ENCODE results near the gene IGF1.

IGF1 gene

DNA sequence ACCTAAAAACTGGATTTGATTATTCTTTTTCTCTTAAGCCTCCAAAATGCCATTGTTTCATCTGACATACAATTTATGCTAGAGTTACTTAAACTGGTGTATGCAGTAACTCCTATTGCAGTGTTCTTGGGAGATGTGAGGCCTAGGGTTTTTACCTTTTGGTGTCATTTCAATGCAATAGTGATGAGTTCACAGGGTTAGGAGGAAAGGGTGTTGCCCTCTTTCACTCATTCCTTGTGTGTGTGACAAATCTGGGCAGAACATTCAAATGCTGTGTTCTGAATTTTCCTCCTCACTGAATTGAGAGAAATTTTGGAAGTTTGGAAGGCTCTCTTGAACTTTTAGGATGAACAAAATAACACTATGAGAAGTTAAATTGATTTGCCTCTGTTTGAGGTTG is 69.9 kb downstream of the IGF1 start:
- DNase-seq (ENCODE audit: low spot score): no peak
- H3K27ac ChIP-seq: no peak overlapping the region
- TF ChIP-seq, protein P1, sequence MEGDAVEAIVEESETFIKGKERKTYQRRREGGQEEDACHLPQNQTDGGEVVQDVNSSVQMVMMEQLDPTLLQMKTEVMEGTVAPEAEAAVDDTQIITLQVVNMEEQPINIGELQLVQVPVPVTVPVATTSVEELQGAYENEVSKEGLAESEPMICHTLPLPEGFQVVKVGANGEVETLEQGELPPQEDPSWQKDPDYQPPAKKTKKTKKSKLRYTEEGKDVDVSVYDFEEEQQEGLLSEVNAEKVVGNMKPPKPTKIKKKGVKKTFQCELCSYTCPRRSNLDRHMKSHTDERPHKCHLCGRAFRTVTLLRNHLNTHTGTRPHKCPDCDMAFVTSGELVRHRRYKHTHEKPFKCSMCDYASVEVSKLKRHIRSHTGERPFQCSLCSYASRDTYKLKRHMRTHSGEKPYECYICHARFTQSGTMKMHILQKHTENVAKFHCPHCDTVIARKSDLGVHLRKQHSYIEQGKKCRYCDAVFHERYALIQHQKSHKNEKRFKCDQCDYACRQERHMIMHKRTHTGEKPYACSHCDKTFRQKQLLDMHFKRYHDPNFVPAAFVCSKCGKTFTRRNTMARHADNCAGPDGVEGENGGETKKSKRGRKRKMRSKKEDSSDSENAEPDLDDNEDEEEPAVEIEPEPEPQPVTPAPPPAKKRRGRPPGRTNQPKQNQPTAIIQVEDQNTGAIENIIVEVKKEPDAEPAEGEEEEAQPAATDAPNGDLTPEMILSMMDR (conservative IDR thresholded peaks at IDR 0.05; ENCODE audit: low read depth): no peak
- CTCF ChIA-PET: no interaction called here
- POLR2A ChIA-PET (ENCODE audit: low non-redundant PET): no interaction called here

- CTCF ChIA-PET: no interaction called here
- no peak overlapping the region for H3K27ac ChIP-seq
- POLR2A ChIA-PET (ENCODE audit: low non-redundant PET): no interaction called here
- TF ChIP-seq, protein P1 (conservative IDR thresholded peaks at IDR 0.05; ENCODE audit: low read depth): no peak
- DNase-seq (ENCODE audit: low spot score): no peak
These were observed 71.7 kb downstream of the IGF1 start for GRCh38 chr12:102408487-102409297.

DNA sequence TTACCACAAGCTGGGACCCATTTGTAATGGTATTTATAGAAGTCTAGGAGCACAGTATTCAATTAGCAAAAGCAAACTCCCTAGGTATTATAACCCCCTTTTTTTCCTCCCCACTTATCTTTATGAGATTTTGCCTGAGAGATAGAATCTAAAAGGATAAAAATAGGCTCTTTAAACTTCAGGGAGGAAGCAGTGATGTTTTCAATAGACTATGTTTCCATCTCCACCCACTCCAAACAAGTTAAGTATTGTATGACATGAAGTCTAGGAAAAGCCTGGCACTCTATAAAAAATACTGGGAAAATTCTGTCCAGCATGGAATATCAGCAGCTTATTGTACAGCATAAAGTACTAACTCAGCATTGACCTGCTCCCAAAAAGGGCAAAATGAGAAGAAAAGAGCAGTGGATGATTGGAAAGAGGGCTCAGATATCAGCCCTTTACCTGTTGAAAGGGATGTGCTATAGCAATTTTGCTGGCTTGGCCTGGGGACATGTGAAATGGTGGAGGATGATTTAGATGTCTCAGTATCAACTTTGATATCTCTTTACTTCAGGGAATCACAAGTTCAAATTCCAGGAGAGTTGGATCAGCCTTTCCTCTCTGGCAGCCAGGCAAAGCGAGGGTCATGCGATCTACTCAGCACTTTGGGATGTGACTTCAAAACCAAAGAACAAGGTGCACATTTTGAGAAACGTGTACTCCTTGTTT is 72.4 kb downstream of the IGF1 start:
- DNase-seq (ENCODE audit: low spot score): no peak
- CTCF ChIA-PET: no interaction called here
- TF ChIP-seq, protein P1 (conservative IDR thresholded peaks at IDR 0.05; ENCODE audit: low read depth): no peak
- POLR2A ChIA-PET (ENCODE audit: low non-redundant PET): no interaction called here
- H3K27ac ChIP-seq: no peak overlapping the region

DNA sequence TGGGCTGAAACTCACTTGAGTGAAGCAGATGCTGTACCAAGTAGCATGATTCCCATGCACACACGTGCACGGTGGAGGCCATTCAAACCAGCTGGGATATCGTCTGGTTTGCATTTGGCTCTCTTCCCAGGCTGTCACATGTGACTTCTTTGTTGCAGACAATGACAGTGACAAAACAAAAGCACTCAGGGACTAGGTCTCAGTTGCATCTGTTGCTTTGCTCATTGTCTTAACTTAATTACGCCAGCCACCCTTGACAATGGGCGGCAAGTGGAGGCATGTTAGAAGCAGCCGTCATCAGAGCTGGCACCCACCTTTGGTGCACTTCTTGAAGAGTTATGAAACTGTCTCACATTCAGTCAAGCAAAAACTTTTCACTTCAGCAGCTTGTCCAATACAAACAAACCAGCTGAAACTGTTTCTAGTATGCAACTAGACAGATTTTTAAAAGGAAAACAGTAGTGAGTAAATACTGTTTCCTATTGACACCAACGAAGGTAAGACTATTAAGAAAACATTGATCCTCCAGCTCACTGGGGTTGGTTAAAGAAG is 74.3 kb downstream of the IGF1 start:
- H3K27ac ChIP-seq: peak overlapping the region; percentile 52
- POLR2A ChIA-PET (ENCODE audit: low non-redundant PET): no interaction called here
- CTCF ChIA-PET: interaction anchor here (1.0 kb wide), 1 partner anchor 99 kb away, joined by 4 read pairs; no protein-coding TSS in a partner anchor
- TF ChIP-seq, protein P1 (conservative IDR thresholded peaks at IDR 0.05; ENCODE audit: low read depth): no peak
- peak; percentile 8 for DNase-seq (ENCODE audit: low spot score)

DNA sequence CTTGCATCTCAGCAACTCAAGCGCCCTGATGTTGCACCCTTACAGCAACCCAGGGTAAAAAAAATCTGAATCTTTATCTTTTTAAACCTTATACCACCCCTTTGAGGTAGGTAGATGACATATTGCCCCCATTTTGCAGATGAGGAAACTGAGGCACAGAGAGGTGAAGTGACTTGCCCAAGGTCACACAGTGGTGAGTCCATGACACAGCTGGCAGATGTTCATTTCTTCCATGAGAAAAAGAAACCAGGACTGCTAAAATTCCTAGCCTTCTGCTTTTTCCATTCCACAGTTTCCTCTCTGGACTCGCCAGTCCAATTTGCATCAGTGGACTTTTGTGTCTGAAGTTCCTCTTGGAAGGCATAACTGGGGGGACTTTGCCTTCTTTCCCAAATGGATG is 79.3 kb downstream of the IGF1 start:
- no peak overlapping the region for H3K27ac ChIP-seq
- ChIA-PET POLR2A (ENCODE audit: low non-redundant PET) (no interaction called here), CTCF (no interaction called here)
- DNase-seq (ENCODE audit: low spot score): no peak
- TF ChIP-seq, protein P1 (conservative IDR thresholded peaks at IDR 0.05; ENCODE audit: low read depth): no peak

DNA sequence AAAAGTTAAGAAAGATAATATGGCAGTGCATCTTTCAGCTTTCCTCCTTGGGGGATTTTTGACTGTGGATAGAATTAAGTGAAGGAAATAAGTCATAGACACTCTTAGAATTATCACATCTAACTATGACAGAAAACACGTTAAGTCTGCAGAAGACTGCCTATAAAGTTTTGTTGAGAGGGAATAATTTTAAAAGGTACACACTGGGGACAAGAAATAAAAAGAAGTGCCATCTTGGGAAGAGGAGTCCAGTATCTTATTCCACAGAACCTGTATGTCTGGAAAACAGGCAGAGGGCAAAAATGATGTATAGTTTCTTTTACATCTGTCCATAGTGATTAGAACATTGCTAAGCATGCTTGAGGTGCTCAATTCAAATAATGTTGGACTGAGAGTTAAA is 80.7 kb downstream of the IGF1 start:
- no peak overlapping the region for H3K27ac ChIP-seq
- CTCF ChIA-PET: no interaction called here
- TF ChIP-seq, protein P1 (conservative IDR thresholded peaks at IDR 0.05; ENCODE audit: low read depth): no peak
- no peak for DNase-seq (ENCODE audit: low spot score)
- POLR2A ChIA-PET (ENCODE audit: low non-redundant PET): no interaction called here
